GM21619 (cell line): ENCODE measurements around the gene ERVK3-1.
"Not testable (repeated sequence)": the region's sequence is repeated elsewhere in the genome, so short reads cannot be mapped to it uniquely, and the experiment has no call there.

ENCODE experiments used
- ATAC-seq: cut with Tn5 transposase; IDR thresholded peaks from one replicate; pipeline ENCODE4 v1.9.1; 2021; ENCODE audit not compliant: unreplicated experiment

ERVK3-1 gene

DNA sequence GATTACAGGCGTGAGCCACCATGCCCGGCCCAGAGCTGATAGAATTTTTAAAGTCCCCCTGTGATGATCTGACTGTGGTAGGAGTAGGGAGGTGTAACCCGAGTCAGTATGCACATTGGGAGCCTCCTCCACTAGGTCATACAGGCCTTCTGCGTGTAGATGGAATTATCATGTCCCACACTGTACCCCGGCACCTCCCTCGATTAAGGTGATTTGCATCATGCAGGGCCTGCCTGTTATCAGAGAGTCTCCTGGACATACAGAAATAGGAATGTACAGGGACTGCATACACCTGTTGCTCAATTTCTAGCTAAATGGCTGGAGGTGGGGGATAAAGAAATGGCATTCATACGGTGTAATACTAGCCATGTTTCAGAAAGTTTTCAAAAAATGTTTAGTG is 922 bp upstream of the ERVK3-1 start:
- ATAC-seq: no peak

DNA sequence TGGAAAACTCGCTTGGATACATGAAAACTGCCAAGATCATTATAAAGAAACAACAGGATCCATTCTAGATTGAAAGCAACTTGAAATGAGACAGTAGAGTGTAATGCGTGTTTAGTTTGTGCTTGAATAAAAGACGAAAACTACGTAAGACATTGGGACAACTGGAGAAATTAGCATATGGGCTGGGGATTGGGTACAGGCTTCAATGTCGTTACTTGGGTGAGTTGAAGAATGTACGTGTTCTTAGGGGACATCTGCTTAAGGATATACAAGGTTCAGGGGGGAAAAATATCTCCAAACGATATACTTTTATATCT is 471 bp upstream of the ERVK3-1 start:
- no peak for ATAC-seq

DNA sequence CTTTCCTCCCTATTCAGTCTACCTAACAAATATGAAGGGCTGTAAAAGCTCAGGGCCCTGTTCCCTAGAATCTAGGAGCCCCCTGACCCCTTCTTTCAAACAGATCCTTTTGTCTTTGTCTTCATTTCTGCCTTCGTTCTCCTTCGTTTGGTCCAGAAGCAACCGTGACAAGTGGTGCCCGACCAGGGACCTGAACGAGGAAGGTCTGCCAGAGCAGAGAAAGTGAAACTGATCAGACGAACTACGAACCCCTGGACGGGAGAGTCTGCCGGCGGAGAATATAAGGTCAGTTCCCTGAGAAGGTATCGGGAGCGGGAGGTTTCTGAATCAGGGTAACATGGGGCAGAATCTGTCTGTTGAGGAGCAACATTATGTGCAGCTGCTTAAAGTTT is 751 bp downstream of the ERVK3-1 start:
- no peak for ATAC-seq

DNA sequence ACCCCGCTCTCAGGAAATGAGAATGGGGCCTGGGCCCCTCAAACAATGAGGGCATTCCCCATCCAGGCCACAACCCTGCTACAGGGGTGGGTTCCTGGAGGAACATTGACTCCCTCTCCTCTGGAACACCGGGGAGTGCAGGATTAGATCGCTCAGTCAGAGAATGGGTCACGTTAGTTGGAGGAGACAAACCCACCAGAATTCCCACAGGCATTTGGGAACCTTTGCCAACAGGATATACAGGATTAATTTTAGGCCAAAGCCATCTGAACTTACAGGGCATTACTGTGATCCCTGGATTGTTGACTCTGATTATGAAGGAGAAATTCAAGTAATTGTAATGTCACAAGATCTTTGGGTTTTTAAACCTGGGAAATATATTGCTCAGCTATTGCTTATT is 2.6 kb downstream of the ERVK3-1 start:
- ATAC-seq: no peak

DNA sequence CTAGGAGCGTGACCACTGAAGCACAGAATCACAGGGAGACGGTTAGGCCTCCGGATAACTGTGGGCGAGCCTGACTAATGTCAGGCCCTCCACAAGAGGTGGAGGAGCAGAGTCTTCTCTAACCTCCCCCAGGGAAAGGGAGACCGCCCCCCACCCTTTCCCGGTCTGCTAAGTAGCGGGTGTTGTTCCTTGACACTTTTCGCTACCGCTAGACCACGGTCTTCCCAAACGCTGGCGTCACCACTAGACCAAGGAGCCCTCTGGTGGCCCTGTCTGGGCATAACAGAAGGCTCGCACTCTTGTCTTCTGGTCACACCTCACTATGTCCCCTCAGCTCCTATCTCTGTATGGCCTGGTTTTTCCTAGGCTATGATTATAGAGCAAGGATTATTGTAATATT is 5.5 kb downstream of the ERVK3-1 start:
- not testable (repeated sequence) for ATAC-seq

DNA sequence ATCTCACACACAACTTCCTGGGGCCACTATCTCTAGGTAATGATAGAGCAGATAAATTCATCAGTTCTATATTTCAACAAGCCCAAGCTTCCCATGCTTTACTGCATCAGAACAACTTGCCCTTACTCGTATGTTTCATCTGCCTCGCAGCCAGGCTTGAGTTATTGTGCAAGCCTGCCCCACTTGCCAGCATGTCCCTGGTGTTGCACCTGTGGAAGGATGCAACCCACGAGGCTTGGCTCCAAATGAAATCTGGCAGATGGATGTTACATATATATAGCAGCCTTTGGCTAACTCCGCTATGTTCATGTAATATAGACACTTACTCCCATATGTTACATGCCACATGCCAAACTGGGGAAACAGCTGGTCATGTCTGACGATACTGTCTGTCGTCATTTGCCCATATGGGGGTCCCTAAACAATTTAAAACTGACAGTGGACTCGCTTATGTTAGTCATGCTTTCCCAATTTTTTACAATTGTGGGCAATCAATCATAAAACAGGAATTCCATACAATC is 6.2 kb downstream of the ERVK3-1 start:
- no peak for ATAC-seq

DNA sequence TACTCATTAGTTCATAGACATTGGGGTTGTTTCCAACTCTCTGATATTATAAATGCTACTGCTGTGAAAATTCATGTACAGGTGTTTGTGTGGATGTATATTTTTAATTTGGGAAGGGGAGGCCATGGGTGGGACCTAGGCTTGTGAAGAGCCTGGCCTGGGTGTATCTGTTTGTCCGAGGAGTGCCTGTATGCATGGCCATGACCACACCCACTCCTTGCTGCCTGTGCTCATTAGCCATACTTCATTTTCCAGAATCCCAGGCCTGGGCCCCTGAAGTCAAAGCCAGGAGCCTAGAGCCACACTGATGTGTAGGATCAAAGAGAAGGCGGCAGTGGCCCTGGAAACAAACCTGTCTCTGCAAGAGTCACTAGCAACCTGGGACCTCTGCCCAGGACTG is 10.4 kb downstream of the ERVK3-1 start:
- ATAC-seq: no peak

DNA sequence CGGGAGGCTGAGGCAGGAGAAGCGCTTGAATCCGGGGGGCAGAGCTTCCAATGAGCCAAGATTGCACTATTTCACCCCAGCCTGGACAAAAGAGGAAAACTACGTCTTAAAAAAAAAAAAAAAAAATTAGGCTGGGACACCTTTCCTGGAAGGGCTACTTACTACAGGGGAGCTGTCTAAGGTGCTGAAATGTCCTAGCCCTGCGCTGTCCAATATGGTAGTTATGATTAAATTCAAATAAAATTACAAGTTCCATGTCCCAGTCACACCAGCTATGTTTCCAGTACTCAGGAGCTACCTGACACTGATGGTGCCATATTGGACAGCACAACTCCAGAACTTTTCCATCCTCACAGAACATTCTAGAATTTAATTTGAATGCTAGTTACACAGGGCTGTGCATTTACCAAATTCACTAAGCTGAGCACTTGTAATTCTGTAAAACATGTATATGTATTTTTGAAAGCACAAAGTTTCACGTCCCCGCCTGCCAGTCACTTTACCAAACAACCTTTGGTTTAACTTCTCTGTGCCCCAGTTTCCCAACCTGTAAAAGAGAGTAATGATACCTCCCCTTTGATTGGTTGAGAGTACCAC is 12.4 kb downstream of the ERVK3-1 start:
- ATAC-seq: no peak

DNA sequence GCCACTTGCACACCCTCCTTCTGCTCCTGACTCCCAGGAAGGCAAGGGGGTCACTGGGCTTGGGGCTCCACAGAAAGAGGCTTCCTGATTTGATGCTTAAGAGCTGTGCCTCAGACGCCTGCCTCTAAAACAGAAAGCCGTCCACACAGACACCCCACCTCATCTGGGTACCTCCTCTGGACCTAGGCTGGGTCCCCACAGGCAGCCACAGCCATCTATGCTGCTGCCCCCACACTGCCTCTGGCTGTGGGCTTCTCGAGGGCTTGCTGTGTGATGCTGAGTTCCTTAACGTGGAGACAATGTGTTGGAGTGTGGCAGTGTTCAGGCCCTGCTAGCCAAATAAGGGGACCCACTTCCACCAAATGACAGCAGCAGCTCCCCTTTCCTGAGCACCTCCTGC is 13.1 kb downstream of the ERVK3-1 start:
- no peak for ATAC-seq

DNA sequence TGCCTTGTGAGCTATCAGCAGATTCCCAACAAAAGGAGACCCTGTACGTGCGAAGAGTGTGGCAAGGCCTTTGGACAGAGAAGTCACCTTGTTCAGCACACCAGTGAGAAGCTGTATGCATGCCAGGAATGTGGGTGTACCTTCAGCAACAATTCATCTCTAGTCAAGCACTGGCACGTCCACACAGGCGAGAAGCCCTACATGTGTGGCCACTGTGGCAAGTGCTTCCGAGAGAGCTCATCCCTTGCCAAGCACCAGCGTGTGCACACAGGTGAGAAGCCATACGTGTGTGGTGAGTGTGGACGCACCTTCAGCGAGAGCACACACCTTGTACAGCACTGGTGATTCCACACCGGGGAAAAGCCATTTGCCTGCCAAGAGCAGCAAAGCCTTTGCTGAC is 14.1 kb downstream of the ERVK3-1 start:
- ATAC-seq: no peak

DNA sequence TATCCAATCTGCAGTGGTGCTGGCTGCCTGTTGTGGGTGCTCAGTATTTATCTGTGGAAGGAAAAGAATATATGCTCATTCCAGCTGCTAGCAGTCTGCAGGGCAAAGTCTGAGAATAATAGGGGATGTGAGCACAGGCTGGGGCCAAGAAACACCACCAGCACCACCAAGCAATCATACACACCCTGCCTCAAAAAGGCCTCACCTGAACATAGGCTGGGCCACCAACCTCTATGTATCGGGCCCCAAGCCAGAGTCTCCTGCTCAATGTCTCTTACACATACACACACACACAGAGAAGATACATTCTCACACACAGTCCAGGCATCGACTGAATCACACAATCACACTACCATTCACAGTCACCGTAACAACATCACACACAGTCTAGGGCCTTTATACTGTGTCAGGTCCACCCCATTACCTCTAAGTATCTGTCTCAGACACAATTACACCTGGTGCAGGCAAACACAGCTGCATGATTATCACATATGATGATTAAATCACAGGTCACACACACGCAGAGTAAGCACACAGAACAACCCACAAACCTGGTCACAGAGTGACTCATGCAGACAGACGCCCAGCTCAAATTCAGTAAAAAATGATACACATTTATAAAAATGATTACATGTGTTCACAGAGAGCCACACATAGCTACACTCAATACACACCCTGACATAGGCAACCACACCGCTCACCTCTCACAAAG is 20.3 kb downstream of the ERVK3-1 start:
- no peak for ATAC-seq

DNA sequence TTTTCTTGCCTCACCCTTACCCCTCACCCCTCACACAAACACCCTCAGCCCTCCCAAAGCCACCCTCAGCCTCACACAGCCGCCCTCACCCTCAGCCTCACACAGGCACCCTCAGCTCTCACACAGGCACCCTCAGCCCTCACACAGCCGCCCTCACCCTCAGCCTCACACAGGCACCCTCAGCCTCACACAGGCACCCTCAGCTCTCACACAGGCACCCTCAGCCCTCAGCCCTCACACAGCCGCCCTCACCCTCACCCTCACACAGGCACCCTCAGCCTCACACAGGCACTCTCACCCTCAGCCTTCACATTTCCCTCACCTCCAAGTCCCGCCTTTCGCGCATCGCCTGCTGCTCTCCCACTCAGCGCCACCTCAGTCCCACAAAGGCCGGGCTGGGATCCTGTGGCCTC is 21.3 kb downstream of the ERVK3-1 start:
- ATAC-seq: no peak

DNA sequence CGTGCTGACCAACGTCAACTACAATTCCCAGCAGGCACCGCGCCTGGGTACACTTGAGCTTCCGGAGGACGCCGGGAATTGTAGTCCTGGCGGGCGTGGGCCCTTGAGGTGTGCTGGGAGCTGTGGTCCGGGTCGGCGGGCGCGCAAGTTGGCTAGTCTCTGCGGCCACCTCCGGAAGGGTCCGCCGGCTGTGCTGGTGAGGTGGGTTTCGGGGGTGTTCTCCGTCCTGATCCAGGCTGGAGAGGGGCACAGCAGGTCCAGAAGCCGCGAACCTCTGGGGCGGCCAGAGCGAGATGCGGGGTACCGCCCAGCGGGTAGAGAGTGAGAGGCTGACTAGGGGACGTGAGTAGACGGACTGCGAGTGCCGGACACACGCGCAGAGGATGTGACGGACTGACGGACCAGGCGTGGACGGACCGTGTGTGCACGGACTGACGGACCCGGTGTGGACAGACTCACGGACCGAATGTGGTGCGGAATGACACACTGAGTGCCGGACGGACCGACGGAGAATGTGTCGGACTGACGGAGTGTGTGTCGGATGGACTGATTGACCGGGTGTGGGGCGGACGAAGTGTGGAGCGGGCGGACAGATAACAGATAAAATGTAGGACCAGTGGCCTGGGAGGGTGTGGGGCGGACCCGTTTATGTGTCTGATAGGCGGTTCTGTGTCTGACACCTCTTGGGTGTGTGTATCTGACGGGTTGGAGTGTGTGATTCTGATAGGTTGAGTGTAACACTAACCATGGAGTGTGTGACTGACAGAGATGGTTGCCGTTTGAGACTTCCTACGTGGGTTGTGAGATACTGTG is 21.9 kb downstream of the ERVK3-1 start, which contains the start of gene ZSCAN22:
Gene ZSCAN22, plus strand, starts transcription at position 81 of the 813 bp plus-strand sequence. CDS start 7,809 bp downstream, outside the sequence.
- peak; percentile 88 for ATAC-seq

DNA sequence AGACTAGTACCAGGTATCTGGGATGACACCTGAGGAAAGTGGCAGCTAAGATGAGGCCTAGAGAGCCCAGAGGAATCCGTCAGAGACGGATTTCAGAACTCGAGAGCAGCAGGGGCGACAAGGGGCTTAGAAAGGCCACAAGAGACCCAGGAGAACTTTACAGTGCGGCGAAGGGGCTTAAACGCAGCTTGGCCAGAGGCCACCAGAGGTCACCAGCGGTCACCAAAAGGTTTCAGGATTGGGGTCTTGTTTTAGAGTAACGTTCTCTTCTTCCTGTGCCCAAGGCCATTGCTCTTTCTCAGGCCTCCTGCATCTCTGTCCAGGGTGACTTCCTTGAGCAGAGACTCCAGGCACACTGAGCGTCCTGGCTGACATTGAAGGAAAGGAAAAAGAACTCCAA is 23.8 kb downstream of the ERVK3-1 start:
- no peak for ATAC-seq

DNA sequence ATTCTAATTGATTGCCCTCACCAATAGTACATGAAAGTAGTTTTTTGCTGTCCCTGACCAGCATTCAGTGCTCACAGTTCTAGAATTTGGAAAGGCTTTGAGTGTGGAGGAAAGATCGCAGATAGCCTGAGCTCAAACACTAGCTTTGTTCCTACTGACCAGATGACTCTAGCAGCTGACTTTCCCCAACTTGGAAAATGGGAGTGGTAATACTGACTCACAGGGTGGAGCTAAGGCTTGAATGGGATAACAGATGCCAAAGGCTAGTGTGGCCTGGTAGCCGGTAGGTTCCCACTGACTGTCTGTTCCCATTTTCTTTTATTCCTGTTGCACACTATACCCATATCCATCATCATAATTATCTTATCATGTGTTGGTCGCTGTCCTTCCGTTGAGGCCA is 25.3 kb downstream of the ERVK3-1 start:
- no peak for ATAC-seq

DNA sequence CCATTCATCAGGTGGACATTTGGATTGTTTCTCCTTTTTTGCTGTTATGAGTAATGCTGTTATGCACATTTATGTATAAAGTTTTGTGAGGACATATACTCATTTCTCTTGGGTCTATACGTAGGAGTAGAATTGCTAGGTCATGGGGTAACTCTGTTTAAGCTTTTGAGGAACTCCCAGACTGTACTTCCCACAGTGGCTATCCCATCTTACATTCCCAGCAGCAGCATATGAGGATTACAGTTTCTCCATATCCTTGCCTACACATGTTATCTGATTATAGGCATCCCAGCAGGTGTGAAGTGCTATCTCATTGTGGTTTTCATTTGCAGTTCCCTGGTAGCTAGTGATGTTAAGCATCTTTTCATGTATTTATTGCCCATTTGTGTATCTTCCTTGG is 27.5 kb downstream of the ERVK3-1 start:
- no peak for ATAC-seq

DNA sequence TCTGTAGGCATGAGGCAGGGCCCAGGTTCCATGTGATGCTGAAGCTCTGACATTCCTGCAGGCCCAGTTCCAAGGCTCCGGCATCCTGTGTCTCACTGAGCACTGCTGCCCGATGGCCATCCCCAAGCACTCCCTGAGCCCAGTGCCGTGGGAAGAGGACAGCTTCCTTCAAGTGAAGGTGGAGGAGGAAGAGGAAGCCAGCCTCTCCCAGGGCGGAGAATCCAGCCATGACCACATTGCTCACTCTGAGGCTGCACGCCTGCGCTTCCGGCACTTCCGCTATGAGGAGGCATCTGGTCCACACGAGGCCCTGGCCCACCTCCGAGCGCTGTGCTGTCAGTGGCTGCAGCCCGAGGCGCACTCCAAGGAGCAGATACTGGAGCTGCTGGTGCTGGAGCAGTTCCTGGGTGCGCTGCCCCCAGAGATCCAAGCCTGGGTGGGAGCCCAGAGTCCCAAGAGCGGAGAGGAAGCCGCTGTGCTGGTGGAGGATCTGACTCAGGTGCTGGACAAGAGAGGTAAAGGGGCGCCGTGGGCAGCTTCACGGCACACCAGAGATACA is 29.6 kb downstream of the ERVK3-1 start:
- no peak for ATAC-seq

DNA sequence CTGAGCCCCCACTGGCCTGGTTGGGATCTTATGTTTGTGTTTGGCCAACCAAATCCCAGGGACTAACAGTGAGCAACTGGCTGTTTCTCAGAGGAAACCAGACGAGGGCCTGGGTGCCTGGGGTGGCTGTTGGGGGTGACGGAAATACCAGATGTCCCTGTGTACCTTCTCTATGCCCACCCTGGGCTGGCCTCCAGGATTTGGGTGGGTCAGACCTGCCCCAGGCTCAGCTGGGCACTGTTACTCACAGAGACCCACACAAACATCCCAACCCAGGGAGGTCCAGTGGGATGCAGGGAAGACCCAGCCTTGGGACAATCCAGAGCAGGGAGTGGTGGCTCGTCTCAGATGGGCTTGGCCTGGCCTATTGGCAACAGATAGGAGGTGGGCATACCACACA is 30.5 kb downstream of the ERVK3-1 start:
- ATAC-seq: no peak

DNA sequence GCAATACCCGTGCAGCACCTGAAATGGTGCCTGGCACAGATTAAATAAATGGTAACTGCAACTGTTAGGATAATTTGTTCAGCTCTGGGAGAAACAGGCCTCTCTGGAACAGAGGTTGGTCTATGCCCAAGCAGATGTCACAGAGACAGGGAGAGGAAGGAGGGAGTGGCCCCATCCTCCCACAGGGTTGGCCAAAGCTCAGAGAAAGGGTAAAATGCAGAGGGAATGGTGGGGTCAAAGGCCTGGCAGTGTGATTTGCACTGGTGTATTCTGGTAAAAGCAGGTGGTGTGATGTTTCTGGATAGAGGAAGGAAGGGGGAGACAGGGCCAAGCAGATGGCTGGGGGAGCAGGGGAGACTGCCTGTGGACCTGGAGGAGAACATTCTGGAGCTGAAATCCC is 31.0 kb downstream of the ERVK3-1 start:
- no peak for ATAC-seq

DNA sequence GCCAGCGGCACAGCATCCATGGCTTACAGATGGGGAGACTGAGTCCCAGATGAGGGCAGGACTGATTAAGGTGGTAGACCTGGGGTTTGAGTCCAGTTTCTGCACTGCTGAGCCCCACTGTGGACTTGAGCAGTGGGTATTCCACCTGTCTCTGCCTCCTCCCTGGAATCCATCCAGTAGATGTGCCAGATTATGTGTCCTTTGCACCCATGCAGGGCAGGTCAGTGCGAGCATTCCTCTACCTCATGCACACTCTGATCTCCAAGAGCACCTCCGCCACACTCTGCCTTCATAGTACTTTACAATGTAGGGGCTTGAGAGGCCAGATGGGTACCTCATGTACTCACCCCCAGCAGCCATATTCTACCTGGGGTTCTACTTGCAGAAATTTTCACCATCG is 31.6 kb downstream of the ERVK3-1 start:
- no peak for ATAC-seq

DNA sequence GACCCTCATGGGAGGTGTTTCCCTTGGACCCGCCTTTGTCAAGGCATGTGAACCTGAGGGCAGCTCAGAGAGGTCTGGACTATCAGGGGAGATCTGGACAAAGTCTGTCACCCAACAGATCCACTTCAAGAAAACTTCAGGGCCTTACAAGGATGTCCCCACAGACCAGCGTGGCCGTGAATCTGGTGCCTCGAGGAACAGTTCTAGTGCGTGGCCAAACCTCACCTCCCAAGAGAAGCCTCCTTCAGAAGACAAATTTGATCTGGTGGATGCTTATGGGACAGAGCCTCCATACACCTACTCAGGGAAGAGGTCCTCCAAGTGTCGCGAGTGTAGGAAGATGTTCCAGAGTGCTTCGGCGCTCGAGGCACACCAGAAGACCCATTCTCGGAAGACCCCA is 33.2 kb downstream of the ERVK3-1 start:
- ATAC-seq: no peak
